ENCODE measurements around the gene FALEC. TPM values are rescaled to one million over a fixed set of nuclear protein-coding genes. Genes with fewer than 3 reads are reported as not detected.

The FALEC gene
- total RNA-seq, 1 donor from 2014 or later: 1.2 TPM

DNA sequence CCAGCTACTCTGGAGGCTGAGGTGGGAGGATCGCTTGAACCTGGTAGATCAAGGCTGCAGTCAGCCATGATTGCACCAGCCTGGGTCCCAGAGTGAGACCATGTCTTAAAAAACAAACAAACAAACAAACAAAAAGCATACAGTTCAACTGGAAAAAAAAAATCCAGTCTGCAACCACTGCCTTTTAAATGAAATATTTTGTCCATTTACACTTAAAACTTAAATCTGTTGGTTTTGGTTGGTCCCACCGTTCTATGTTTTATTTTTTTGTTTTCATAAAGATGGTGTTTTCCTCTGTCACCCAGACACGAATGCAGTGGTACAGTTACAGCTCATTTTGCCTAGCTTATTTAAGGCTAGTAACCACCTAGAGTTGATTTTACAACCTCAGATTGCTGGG lies 9.8 kb downstream of the FALEC start:
- peaks cover 3% of the 10 kb centered on the region for H3K4me1 Mint-ChIP-seq (ENCODE audit: unreplicated experiment)
- no peaks in the 10 kb centered on the region for H3K27me3 Mint-ChIP-seq (ENCODE audit: unreplicated experiment)
- H3K9me3 Mint-ChIP-seq (ENCODE audit: unreplicated experiment): no peaks in the 10 kb centered on the region
- H3K27ac Mint-ChIP-seq (ENCODE audit: unreplicated experiment): no peak overlapping the region
- TF ChIP-seq, protein P1, sequence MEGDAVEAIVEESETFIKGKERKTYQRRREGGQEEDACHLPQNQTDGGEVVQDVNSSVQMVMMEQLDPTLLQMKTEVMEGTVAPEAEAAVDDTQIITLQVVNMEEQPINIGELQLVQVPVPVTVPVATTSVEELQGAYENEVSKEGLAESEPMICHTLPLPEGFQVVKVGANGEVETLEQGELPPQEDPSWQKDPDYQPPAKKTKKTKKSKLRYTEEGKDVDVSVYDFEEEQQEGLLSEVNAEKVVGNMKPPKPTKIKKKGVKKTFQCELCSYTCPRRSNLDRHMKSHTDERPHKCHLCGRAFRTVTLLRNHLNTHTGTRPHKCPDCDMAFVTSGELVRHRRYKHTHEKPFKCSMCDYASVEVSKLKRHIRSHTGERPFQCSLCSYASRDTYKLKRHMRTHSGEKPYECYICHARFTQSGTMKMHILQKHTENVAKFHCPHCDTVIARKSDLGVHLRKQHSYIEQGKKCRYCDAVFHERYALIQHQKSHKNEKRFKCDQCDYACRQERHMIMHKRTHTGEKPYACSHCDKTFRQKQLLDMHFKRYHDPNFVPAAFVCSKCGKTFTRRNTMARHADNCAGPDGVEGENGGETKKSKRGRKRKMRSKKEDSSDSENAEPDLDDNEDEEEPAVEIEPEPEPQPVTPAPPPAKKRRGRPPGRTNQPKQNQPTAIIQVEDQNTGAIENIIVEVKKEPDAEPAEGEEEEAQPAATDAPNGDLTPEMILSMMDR (IDR thresholded peaks at IDR 0.05; ENCODE audit: unreplicated experiment): no peak
- H3K36me3 Mint-ChIP-seq (ENCODE audit: low read depth, unreplicated experiment): no peaks in the 10 kb centered on the region
- H3K4me3 Mint-ChIP-seq (ENCODE audit: unreplicated experiment): no peak overlapping the region
- DNase-seq (ENCODE audit: low spot score): no peak

DNA sequence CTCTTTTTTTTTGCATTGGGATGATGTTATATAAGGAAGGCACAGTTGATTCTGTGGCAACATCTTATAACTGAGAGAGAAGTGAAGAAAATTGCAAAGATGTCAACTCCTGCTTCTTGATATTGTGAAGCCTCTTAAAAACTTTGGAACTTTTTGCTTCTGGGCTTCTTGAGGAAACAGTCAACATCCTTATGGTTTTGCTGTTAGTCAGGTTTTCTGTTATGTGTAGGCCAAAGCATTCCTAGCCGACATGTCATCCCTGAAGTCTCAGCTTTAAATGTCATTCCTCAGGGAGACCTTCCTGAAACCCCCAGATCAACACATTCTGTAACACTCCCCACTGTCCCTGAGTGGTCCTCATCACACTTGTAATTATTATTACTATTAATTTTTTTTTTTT lies 12.6 kb downstream of the FALEC start:
- no peak for DNase-seq (ENCODE audit: low spot score)
- no peak overlapping the region for H3K4me3 Mint-ChIP-seq (ENCODE audit: unreplicated experiment)
- H3K9me3 Mint-ChIP-seq (ENCODE audit: unreplicated experiment): no peaks in the 10 kb centered on the region
- H3K36me3 Mint-ChIP-seq (ENCODE audit: low read depth, unreplicated experiment): peaks cover 8% of the 10 kb centered on the region
- TF ChIP-seq, protein P1 (IDR thresholded peaks at IDR 0.05; ENCODE audit: unreplicated experiment): no peak
- no peaks in the 10 kb centered on the region for H3K27me3 Mint-ChIP-seq (ENCODE audit: unreplicated experiment)
- H3K4me1 Mint-ChIP-seq (ENCODE audit: unreplicated experiment): peaks cover 3% of the 10 kb centered on the region
- H3K27ac Mint-ChIP-seq (ENCODE audit: unreplicated experiment): no peak overlapping the region

- H3K27ac Mint-ChIP-seq (ENCODE audit: unreplicated experiment): peak overlapping the region; percentile 54
- H3K36me3 Mint-ChIP-seq (ENCODE audit: low read depth, unreplicated experiment): peaks cover 8% of the 10 kb centered on the region
- no peak overlapping the region for H3K4me3 Mint-ChIP-seq (ENCODE audit: unreplicated experiment)
- TF ChIP-seq, protein P1 (IDR thresholded peaks at IDR 0.05; ENCODE audit: unreplicated experiment): no peak
- no peaks in the 10 kb centered on the region for H3K9me3 Mint-ChIP-seq (ENCODE audit: unreplicated experiment)
- H3K27me3 Mint-ChIP-seq (ENCODE audit: unreplicated experiment): no peaks in the 10 kb centered on the region
- H3K4me1 Mint-ChIP-seq (ENCODE audit: unreplicated experiment): no peaks in the 10 kb centered on the region
- no peak for DNase-seq (ENCODE audit: low spot score)
Observed at GRCh38 chr1:150529017-150529416, 13.5 kb downstream of the FALEC start.

DNA sequence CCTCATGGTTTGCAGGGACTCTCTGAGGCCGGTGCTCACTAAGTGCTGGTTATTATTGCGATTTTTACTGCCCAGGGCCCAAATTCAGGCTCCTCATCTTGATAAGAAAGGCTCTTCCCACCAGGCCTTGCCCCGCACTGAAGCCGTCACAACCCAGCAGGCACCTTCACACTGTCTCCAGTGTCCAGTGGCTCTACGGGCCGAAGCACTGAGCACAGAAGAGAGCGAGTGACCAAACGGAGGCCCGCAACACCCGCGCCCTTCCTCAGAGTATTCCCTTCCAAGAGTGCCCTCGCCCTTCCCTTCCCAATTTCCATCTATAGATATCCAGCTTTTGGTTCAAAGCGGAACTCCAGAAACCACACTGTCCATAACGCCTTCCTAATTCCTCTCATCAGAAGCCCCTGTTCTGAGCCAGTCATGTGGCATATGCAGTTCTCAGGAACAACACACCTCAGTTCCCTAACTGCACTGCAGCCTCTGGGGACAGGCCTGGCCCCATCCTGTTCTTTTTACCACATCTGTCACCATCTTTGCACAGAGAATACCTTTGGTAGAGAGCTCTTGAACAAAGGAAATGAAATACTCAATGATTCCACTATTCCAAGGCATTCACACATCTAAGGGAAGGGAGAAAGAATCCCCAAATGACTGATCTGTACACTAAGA lies 15.1 kb downstream of the FALEC start:
- H3K4me1 Mint-ChIP-seq (ENCODE audit: unreplicated experiment): peaks cover 4% of the 10 kb centered on the region
- peaks cover 8% of the 10 kb centered on the region for H3K36me3 Mint-ChIP-seq (ENCODE audit: low read depth, unreplicated experiment)
- TF ChIP-seq, protein P1 (IDR thresholded peaks at IDR 0.05; ENCODE audit: unreplicated experiment): no peak
- peak overlapping the region; percentile 6 for H3K4me3 Mint-ChIP-seq (ENCODE audit: unreplicated experiment)
- H3K9me3 Mint-ChIP-seq (ENCODE audit: unreplicated experiment): no peaks in the 10 kb centered on the region
- DNase-seq (ENCODE audit: low spot score): no peak
- no peak overlapping the region for H3K27ac Mint-ChIP-seq (ENCODE audit: unreplicated experiment)
- no peaks in the 10 kb centered on the region for H3K27me3 Mint-ChIP-seq (ENCODE audit: unreplicated experiment)

DNA sequence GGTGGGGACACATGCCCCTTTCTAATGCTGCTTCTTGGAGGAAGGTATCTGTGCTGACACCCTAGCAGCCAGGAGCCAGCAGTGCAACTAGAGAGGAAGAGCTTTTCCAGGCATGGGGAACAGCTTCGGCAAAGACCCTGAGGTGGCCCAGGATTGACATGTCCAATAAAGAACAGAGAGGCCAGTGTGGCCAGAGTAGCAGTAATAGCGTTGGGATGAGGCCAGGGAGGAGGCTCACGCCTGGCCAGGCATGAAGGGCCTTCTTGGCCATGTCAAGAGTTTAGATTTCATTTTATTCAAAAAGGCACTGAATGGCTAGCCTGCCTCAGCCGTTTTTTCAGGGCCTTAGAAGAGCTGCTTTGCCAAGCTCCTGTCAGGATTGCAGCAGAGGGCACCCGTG lies 17.3 kb downstream of the FALEC start:
- Mint-ChIP-seq H3K27ac (ENCODE audit: unreplicated experiment) (peak overlapping the region; percentile 48), H3K9me3 (ENCODE audit: unreplicated experiment) (no peaks in the 10 kb centered on the region), H3K36me3 (ENCODE audit: low read depth, unreplicated experiment) (peaks cover 8% of the 10 kb centered on the region), H3K4me3 (ENCODE audit: unreplicated experiment) (peak overlapping the region; percentile 12), H3K4me1 (ENCODE audit: unreplicated experiment) (peaks cover 4% of the 10 kb centered on the region), H3K27me3 (ENCODE audit: unreplicated experiment) (peaks cover 2% of the 10 kb centered on the region)
- TF ChIP-seq, protein P1 (IDR thresholded peaks at IDR 0.05; ENCODE audit: unreplicated experiment): no peak
- no peak for DNase-seq (ENCODE audit: low spot score)
